Stomach (tissue), 9 donors: Measurements from ENCODE around the gene AZIN2. TPM values are rescaled to one million over a fixed set of nuclear protein-coding genes. Genes with fewer than 3 reads are reported as not detected.

ENCODE experiments used
- DNase-seq, 2 donors: peaks; one replicate each; pipeline versions ENCODE4 v3.0.0 to v3.0.0-alpha.2; 2013 to 2019
- H3K27ac ChIP-seq, 5 donors: fragments of 200-600 bp in 4 of 5; sonication (generic) in 4 of 5; one replicate each; pipeline ENCODE4 v1.5.1; 2013 to 2019; ENCODE audit warnings: mild to moderate bottlenecking in 1 of 5, moderate library complexity in 1 of 5
- H3K27me3 ChIP-seq, 3 donors: fragments of 200-600 bp; sonication (generic); one replicate each; pipeline ENCODE4 v1.5.1; 2017 to 2019; ENCODE audit warnings: mixed run types in 1 of 3
- H3K36me3 ChIP-seq, 4 donors: fragments of 200-600 bp; sonication (generic); 1 replicate in 3 of 4; 2 replicates in 1 of 4; pipeline ENCODE4 v1.5.1; 2016 to 2019
- H3K4me1 ChIP-seq, 4 donors: fragments of 200-600 bp; sonication (generic); one replicate each; pipeline ENCODE4 v1.5.1; 2016 to 2019
- H3K4me3 ChIP-seq, 4 donors: fragments of 200-600 bp; sonication (generic) in 3 of 4; one replicate each; pipeline ENCODE4 v1.5.1; 2016 to 2019; ENCODE audit warnings: mild to moderate bottlenecking in 1 of 4
- H3K9me3 ChIP-seq, 4 donors: fragments of 200-600 bp; sonication (generic); one replicate each; pipeline ENCODE4 v1.5.1; 2016 to 2019
- EP300 ChIP-seq: sonication (generic); formaldehyde crosslinking; IDR thresholded peaks from one replicate; pipeline ENCODE4 v1.6.1; 2017; ENCODE audit warnings: antibody characterized with exemption
- POLR2A ChIP-seq, 4 donors: fragments of 450-650 bp; IDR thresholded peaks; one replicate each; pipeline ENCODE4 v1.6.1; 2016; ENCODE audit warnings: antibody characterized with exemption in 4 of 4, control low read depth in 2 of 4, mild to moderate bottlenecking in 1 of 4, moderate library complexity in 1 of 4
- POLR2AphosphoS5 ChIP-seq, 3 donors: sonication (generic); formaldehyde crosslinking; IDR thresholded peaks; one replicate each; pipeline ENCODE4 v1.6.1; 2016; ENCODE audit warnings: antibody characterized with exemption in 3 of 3
- WGBS, 5 donors: extraction: QIAGEN DNeasy Blood & Tissue Kit in 3 of 5; methylation state at CpG; one replicate each; pipeline versions ENCODE4 v1.1.5 to v1.1.7; 2013 to 2018; 5-methylcytosine and 5-hydroxymethylcytosine counted together
- intact Hi-C: fragments of 100-400 bp; cut with DNase I; formaldehyde crosslinking; loops from one replicate; pipeline ENCODE4 v1.15.1; 2023; ENCODE audit warnings: low total_unique reads
- polyA plus RNA-seq, 3 donors: library from polyadenylated mRNA; stranded (reverse); fragments of 200-250 nt; gene quantifications; one replicate each; pipeline ENCODE4 v1.2.3, GENCODE V29; 2013
- total RNA-seq, 5 donors: library from RNA; depleted of rRNA; stranded (reverse); fragments of >200 nt; gene quantifications; one replicate each; pipeline versions ENCODE4 v1.1.0 to v1.2.3, GENCODE V29; 2014 to 2016
- TF ChIP-seq, protein P1 (sequence below), 7 experiments: fragments of 450-650 bp in 4 of 7; fragments of 200-600 bp in 3 of 7; sonication (generic) in 3 of 7; IDR thresholded peaks; one replicate each; pipeline ENCODE4 v1.5.1; 2016 to 2019; ENCODE audit warnings: antibody characterized with exemption in 7 of 7, control low read depth in 2 of 7, mild to moderate bottlenecking in 1 of 7
- donor health status: healthy with polysubstance abuse.
- donor health status: Bipolar disorder and iron deficiency.
- donor health status: healthy.

AZIN2 gene
- total and polyA plus RNA-seq, 8 donors = 0.61 to 39.7 (median 2.0) TPM; not detected in 1

DNA sequence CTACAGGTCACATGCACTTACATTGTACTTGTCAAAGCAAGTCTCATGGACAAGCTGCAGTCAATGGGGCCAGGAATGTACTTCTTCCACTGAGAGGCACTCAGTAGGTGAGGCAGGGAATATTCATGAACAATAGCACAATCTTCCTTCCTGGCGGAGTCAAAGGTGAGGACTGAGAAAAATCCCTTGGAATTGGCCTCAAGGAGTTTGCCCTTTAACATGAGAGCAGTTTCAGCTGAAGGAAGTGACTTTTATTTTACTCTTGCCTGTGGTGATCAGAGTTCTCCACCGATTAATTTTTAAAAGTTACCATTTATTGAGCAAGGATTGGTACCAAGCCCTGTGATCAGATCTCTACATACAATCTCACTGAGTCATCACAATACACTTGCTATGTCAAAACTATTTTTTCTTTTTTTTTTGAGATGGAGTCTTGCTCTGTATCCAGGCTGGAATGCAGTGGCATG is 33.1 kb upstream of the AZIN2 start:
- no peaks in the 10 kb centered on the region for H3K27me3 ChIP-seq
- intact Hi-C loops = no loop called here
- H3K27ac ChIP-seq = no peak overlapping the region
- peaks cover 0 to 14% (median 0%) of the 10 kb centered on the region in 4 donors for H3K4me1 ChIP-seq
- H3K4me3 ChIP-seq = no peak overlapping the region
- TF ChIP-seq EP300 = no peak
- no peak for TF ChIP-seq POLR2AphosphoS5 (IDR thresholded peaks at IDR 0.05)
- no peak for TF ChIP-seq POLR2A (IDR thresholded peaks at IDR 0.05)
- TF ChIP-seq, protein P1, sequence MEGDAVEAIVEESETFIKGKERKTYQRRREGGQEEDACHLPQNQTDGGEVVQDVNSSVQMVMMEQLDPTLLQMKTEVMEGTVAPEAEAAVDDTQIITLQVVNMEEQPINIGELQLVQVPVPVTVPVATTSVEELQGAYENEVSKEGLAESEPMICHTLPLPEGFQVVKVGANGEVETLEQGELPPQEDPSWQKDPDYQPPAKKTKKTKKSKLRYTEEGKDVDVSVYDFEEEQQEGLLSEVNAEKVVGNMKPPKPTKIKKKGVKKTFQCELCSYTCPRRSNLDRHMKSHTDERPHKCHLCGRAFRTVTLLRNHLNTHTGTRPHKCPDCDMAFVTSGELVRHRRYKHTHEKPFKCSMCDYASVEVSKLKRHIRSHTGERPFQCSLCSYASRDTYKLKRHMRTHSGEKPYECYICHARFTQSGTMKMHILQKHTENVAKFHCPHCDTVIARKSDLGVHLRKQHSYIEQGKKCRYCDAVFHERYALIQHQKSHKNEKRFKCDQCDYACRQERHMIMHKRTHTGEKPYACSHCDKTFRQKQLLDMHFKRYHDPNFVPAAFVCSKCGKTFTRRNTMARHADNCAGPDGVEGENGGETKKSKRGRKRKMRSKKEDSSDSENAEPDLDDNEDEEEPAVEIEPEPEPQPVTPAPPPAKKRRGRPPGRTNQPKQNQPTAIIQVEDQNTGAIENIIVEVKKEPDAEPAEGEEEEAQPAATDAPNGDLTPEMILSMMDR (IDR thresholded peaks at IDR 0.05) = no peak
- H3K36me3 ChIP-seq = no peaks in the 10 kb centered on the region
- DNase-seq = no peak
- H3K9me3 ChIP-seq = no peaks in the 10 kb centered on the region
- WGBS, 5 donors = 75 to 96% (median 87%) methylated on average over 2 of the region's 2 CpGs

DNA sequence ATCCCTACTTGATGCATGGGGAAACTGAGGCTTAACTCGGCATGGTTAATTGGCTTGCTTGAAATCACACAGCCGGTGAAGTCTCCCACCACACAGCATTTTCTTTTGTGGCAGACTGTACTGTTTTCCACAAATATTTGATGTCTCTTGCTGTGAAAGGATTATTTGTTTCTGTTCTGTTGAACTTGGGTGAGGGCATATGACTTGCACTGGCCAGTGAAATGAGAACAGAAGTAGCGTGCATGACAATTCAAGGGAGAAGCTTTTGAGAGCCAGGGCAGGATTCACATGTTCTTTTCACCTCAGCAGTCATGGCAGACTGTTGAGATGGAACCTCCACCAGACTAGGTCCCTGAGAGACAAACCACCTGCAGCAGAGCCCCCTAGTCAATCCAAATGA is 32.5 kb upstream of the AZIN2 start:
- Histone ChIP-seq H3K27me3 (no peaks in the 10 kb centered on the region), H3K27ac (no peak overlapping the region), H3K9me3 (no peaks in the 10 kb centered on the region), H3K4me1 (peaks cover 0 to 14% (median 0%) of the 10 kb centered on the region in 4 donors), H3K36me3 (no peaks in the 10 kb centered on the region), H3K4me3 (no peak overlapping the region)
- no peak for DNase-seq
- TF ChIP-seq, protein P1 (IDR thresholded peaks at IDR 0.05) = no peak
- TF ChIP-seq POLR2A (IDR thresholded peaks at IDR 0.05) (no peak), POLR2AphosphoS5 (IDR thresholded peaks at IDR 0.05) (no peak), EP300 (no peak)
- intact Hi-C loops = no loop called here
- 60 to 77% (median 62%) methylated on average over 3 of the region's 3 CpGs for WGBS, 5 donors

DNA sequence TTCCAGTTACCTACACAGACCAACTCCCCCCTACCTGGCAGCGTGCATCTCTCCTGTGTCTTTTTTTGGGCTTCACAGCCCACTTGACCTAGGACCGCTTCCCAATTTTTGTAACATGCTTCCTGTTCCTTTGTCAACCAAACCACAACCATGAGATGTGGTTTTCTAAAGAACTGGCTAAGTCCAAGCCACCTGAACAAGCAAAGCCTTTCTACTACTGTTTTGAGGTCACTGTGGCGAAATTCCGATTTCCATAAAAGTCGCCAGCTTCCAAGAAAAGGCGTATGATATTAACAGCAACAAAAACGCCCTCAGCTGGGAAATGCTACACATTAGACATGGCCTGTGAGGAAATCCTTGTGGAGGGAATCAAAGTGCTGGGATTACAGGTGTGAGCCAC is 31.6 kb upstream of the AZIN2 start:
- H3K4me3 ChIP-seq = no peak overlapping the region
- TF ChIP-seq, protein P1 (IDR thresholded peaks at IDR 0.05) = no peak
- TF ChIP-seq POLR2AphosphoS5 (IDR thresholded peaks at IDR 0.05) (no peak), EP300 (no peak), POLR2A (IDR thresholded peaks at IDR 0.05) (no peak)
- H3K4me1 ChIP-seq = peaks cover 0 to 14% (median 0%) of the 10 kb centered on the region in 4 donors
- H3K36me3 ChIP-seq = no peaks in the 10 kb centered on the region
- H3K9me3 ChIP-seq = no peaks in the 10 kb centered on the region
- WGBS, 5 donors = 82 to 88% (median 86%) methylated on average over 7 of the region's 7 CpGs
- no peak for DNase-seq
- H3K27me3 ChIP-seq = no peaks in the 10 kb centered on the region
- intact Hi-C loops = no loop called here
- no peak overlapping the region for H3K27ac ChIP-seq

DNA sequence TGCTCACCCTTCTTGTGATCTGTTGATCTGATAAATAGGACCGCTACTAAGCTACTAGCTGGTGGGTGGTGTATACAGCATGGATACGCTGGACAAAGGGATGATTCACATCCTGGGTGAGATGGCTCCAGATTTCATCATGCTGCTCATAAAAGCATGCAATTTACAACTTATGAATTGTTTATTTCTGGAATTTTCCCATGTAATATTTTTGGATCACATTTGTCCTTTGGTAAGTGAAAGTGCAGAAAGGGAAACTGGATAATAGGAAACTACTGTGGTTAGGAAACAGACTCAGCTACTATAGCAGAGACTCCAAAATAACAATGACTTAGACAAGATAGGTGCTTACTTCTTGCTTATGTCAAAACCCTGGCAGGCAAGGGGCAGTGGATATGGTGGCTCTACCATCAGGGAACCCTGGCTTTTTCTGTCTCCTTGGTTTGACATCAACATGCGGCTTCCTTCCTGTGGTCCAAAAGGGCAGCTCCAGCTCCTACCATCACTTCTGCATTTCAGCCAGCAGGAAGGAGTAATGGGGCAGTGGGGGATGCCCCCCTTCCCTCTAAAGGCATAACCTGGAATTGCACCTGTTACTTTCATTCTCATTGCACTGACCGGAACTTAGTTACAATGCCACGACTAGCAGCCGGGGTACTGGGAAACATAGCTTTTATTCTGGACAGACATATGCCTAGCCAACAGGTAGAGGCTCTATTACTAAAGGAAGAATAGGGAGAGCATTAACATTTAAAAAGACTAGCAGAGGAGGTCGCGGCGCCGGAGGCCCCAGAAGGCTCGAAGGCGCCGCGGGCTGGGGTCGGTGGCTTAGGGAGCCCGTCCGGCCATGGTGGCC is 30.5 kb upstream of the AZIN2 start:
- no peak for TF ChIP-seq POLR2A (IDR thresholded peaks at IDR 0.05)
- TF ChIP-seq, protein P1 (IDR thresholded peaks at IDR 0.05) = no peak
- TF ChIP-seq POLR2AphosphoS5 (IDR thresholded peaks at IDR 0.05) = no peak
- TF ChIP-seq EP300 = no peak
- intact Hi-C loops = loop anchor here (10.0 kb wide), 1 partner anchor 116 kb away; no protein-coding TSS in a partner anchor
- no peaks in the 10 kb centered on the region for H3K27me3 ChIP-seq
- no peaks in the 10 kb centered on the region for H3K36me3 ChIP-seq
- 77 to 89% (median 86%) methylated on average over 15 to 17 of the region's 17 CpGs for WGBS, 5 donors
- H3K27ac ChIP-seq = no peak overlapping the region
- peaks cover 3 to 22% (median 6%) of the 10 kb centered on the region in 4 donors for H3K4me1 ChIP-seq
- no peaks in the 10 kb centered on the region for H3K9me3 ChIP-seq
- H3K4me3 ChIP-seq = no peak overlapping the region
- no peak for DNase-seq
